Stimulated activated CD4-positive, alpha-beta T cell treated with anti-CD3 and anti-CD28 coated beads, Interleukin-12 subunit alpha, Interleukin-12 subunit beta, amount 100 ng/mL, for 24 hours (primary cell): ENCODE measurements around the gene XPO6.
"Not testable (repeated sequence)": the region's sequence is repeated elsewhere in the genome, so short reads cannot be mapped to it uniquely, and the experiment has no call there.

Experiments used
- DNase-seq, 2 experiments: peaks; one replicate each; pipeline ENCODE4 v3.0.0-alpha.2; 2020; ENCODE audit warnings: low read depth in 2 of 2

XPO6 gene

GRCh38 chr16:28211758-28212531, at the start of gene XPO6:
Gene XPO6 (minus strand): TSS chr16:28211965. CDS start chr16:28211368, 597 bp downstream.
- DNase-seq = peak; percentile 99

GRCh38 chr16:28260193-28260592, 48.4 kb upstream of the XPO6 start:
- no peak for DNase-seq

GRCh38 chr16:28259781-28260150, 48.0 kb upstream of the XPO6 start:
- DNase-seq = no peak

GRCh38 chr16:28259091-28259780, 47.5 kb upstream of the XPO6 start:
- no peak for DNase-seq

- no peak for DNase-seq
These were observed 46.8 kb upstream of the XPO6 start for GRCh38 chr16:28258567-28258966.

GRCh38 chr16:28257256-28257655, 45.5 kb upstream of the XPO6 start:
- DNase-seq = no peak

GRCh38 chr16:28255838-28256237, 44.1 kb upstream of the XPO6 start:
- no peak for DNase-seq

- DNase-seq = no peak
These were observed 42.4 kb upstream of the XPO6 start for GRCh38 chr16:28254158-28254557.

GRCh38 chr16:28250999-28251398, 39.2 kb upstream of the XPO6 start:
- no peak for DNase-seq

GRCh38 chr16:28249483-28249882, 37.7 kb upstream of the XPO6 start:
- not testable (repeated sequence) for DNase-seq

- no peak for DNase-seq
These were observed 30.2 kb upstream of the XPO6 start for GRCh38 chr16:28241924-28242323.

- DNase-seq = no peak
These were observed 26.1 kb upstream of the XPO6 start for GRCh38 chr16:28237754-28238357.

- no peak for DNase-seq
These were observed 20.0 kb upstream of the XPO6 start for GRCh38 chr16:28231763-28232162.

GRCh38 chr16:28223909-28224308, 12.1 kb upstream of the XPO6 start:
- DNase-seq = not testable (repeated sequence)

- not testable (repeated sequence) for DNase-seq
These were observed 8.0 kb upstream of the XPO6 start for GRCh38 chr16:28219777-28220176.

GRCh38 chr16:28219282-28219681, 7.5 kb upstream of the XPO6 start:
- no peak for DNase-seq

GRCh38 chr16:28218109-28218508, 6.3 kb upstream of the XPO6 start:
- peak in 1 of 2 experiments; percentile 14 for DNase-seq

GRCh38 chr16:28217326-28217725, 5.6 kb upstream of the XPO6 start:
- no peak for DNase-seq

GRCh38 chr16:28213396-28213795, 1.6 kb upstream of the XPO6 start:
- no peak for DNase-seq

- no peak for DNase-seq
These were observed 738 bp upstream of the XPO6 start for GRCh38 chr16:28212532-28212873.

GRCh38 chr16:28210979-28211588, 681 bp downstream of the XPO6 start:
- peak; percentile 43 to 65 for DNase-seq

GRCh38 chr16:28210264-28210663, 1.5 kb downstream of the XPO6 start:
- DNase-seq = no peak

GRCh38 chr16:28208824-28209223, 2.9 kb downstream of the XPO6 start:
- no peak for DNase-seq
